HepG2 (cell line): ENCODE results near the gene HOXC10. TPM values are rescaled to one million over a fixed set of nuclear protein-coding genes. Genes with fewer than 3 reads are reported as not detected.
A peak's percentile ranks its signal among the peaks of the same experiment; 100 is the strongest.

ENCODE experiments used
- E2F5 ChIP-seq: sonication (generic); formaldehyde crosslinking; conservative IDR thresholded peaks from 2 replicates; pipeline ENCODE4 v1.4.0; 2020; ENCODE audit warnings: missing genetic modification reagents
- EP300 ChIP-seq, 3 experiments: sonication (generic) in 1 of 3; formaldehyde crosslinking in 1 of 3; IDR thresholded peaks; 2 replicates each; pipeline versions ENCODE4 v1.5.1 to v1.6.1; 2011 to 2020; ENCODE audit warnings: low read depth in 2 of 3, low read length in 2 of 3, borderline replicate concordance in 1 of 3, improper control_type of control experiment in 1 of 3, mild to moderate bottlenecking in 1 of 3, missing genetic modification reagents in 1 of 3, moderate library complexity in 1 of 3
- ESRRA ChIP-seq: sonication (generic); formaldehyde crosslinking; IDR thresholded peaks from 2 replicates; pipeline ENCODE4 v1.5.1; 2020; ENCODE audit warnings: mild to moderate bottlenecking, low read depth, missing genetic modification reagents
- EZH2 ChIP-seq: conservative IDR thresholded peaks from 2 replicates; pipeline ENCODE4 v1.6.1; 2012; ENCODE audit warnings: mild to moderate bottlenecking, low read depth, low read length, moderate library complexity
- HHEX ChIP-seq: IDR thresholded peaks from 2 replicates; pipeline ENCODE4 v1.6.1; 2016; ENCODE audit warnings: control low read depth
- JUNB ChIP-seq: sonication (generic); formaldehyde crosslinking; IDR thresholded peaks from 2 replicates; pipeline ENCODE4 v1.8.0; 2022; ENCODE audit warnings: missing genetic modification reagents, mild to moderate bottlenecking, borderline replicate concordance
- NR2F1 ChIP-seq, 2 experiments: fragments of 450-650 bp in 1 of 2; formaldehyde crosslinking in 1 of 2; IDR thresholded peaks; 2 replicates each; pipeline versions ENCODE4 v1.5.0 to v1.6.1; 2016 to 2020; ENCODE audit warnings: mild to moderate bottlenecking in 1 of 2, missing compliant biosample characterization in 1 of 2, missing genetic modification reagents in 1 of 2, moderate library complexity in 1 of 2
- RARA ChIP-seq: IDR thresholded peaks from 2 replicates; pipeline ENCODE4 v1.6.1; 2016; ENCODE audit warnings: missing genetic modification reagents, missing compliant biosample characterization
- TSC22D2 ChIP-seq: sonication (generic); formaldehyde crosslinking; IDR thresholded peaks from 2 replicates; pipeline ENCODE4 v1.5.1; 2020; ENCODE audit warnings: missing genetic modification reagents, mild to moderate bottlenecking, borderline replicate concordance
- ZNF275 ChIP-seq: sonication (generic); formaldehyde crosslinking; IDR thresholded peaks from 2 replicates; pipeline ENCODE4 v1.8.0; 2022; ENCODE audit warnings: missing genetic modification reagents, mild to moderate bottlenecking, inconsistent platforms, borderline replicate concordance
- polyA plus RNA-seq, 8 experiments: library from polyadenylated mRNA; depleted of rRNA in 3 of 8; stranded (reverse) in 7 of 8; unstranded in 1 of 8; fragments of >200 nt; fragmentation: Illumina TruSeq in 4 of 8; extraction: Trizol in 4 of 8; gene quantifications; 2 replicates each; pipeline versions ENCODE4 v1.2.1 to v1.2.3, GENCODE V29; 2011 to 2016; ENCODE audit warnings: low read depth in 4 of 8, missing spikeins in 1 of 8, mixed read lengths in 1 of 8; ENCODE audit not compliant: insufficient read depth in 1 of 8
- total RNA-seq, 5 experiments: library from RNA; depleted of rRNA; stranded (reverse); fragments of >200 nt; fragmentation: Illumina TruSeq; extraction: Trizol; gene quantifications; 2 replicates each; pipeline ENCODE4 v1.2.3, GENCODE V29; 2016; ENCODE audit warnings: low read depth in 1 of 5
- TF ChIP-seq, protein P1 (sequence below), 2 experiments: sonication (generic) in 1 of 2; formaldehyde crosslinking in 1 of 2; IDR thresholded peaks; 2 replicates each; pipeline versions ENCODE4 v1.6.1 to v1.9.0; 2014 to 2022; ENCODE audit warnings: antibody characterized with exemption in 1 of 2, borderline replicate concordance in 1 of 2, inconsistent platforms in 1 of 2, low read depth in 1 of 2, missing genetic modification reagents in 1 of 2
- TF ChIP-seq, protein P2 (sequence below): sonication (generic); formaldehyde crosslinking; IDR thresholded peaks from 2 replicates; pipeline ENCODE4 v1.4.0; 2020; ENCODE audit warnings: missing genetic modification reagents

HOXC10 gene
- total and polyA plus RNA-seq, 2 of the 13 experiments (the other 11 are each of a cell fraction or from before 2014, with no cell fraction given), result not detected

DNA sequence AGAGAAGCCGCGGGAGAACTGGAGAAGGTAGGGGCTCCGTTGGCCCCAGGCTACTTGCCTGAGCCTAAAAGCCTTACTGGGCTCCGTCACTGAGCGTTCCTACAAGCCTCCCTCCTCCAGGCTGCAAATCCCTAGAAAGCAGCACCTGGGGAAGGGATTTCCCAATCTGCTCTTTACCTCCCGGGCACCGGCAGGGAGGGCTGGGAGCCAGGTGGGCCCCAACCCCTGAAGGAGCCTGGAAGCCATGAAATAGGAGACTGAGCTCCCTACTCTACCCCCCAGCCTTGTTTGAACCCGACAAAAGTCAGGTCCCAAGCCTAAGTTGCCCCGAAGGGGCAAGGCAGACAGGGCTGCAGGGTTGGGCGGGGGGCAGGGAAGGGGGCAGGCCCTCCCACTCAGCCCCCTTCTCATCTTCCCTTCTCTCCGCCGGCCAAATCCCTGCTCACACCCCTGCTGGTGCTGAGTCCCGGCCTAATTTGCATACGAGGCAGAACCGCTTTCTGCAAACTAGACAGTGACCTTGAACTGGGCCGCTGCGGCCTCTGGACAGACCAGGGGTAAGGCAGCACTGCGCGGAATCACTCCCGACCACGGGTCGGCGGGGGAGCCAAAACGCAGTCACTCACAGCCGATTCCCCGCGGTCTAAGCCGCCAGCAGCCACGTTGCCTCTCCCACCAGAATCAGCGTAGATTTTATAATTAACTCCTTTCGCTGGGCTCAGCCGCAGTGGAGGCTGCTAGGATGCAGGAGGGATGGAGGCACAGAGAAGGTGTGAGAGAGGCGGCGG lies 34.0 kb upstream of the HOXC10 start (continued):
- TF ChIP-seq E2F5 (CRISPR knock-in tag) (no peak), NR2F1 (CRISPR knock-in tag; IDR thresholded peaks at IDR 0.05) (no peak), HHEX (CRISPR knock-in tag) (no peak), ESRRA (CRISPR knock-in tag) (no peak), EZH2 (peak; percentile 68; the same call in 1 of the 2 replicates), JUNB (no peak), RARA (peak; percentile 57), EP300 (IDR thresholded peaks at IDR 0.05; ENCODE audit: low read depth in 2 of 2, low read length in 2 of 2) (no peak), EP300 (CRISPR knock-in tag; IDR thresholded peaks at IDR 0.05; ENCODE audit: borderline replicate concordance) (no peak), TSC22D2 (CRISPR knock-in tag) (no peak), ZNF275 (CRISPR knock-in tag) (no peak)
- TF ChIP-seq, protein P1, sequence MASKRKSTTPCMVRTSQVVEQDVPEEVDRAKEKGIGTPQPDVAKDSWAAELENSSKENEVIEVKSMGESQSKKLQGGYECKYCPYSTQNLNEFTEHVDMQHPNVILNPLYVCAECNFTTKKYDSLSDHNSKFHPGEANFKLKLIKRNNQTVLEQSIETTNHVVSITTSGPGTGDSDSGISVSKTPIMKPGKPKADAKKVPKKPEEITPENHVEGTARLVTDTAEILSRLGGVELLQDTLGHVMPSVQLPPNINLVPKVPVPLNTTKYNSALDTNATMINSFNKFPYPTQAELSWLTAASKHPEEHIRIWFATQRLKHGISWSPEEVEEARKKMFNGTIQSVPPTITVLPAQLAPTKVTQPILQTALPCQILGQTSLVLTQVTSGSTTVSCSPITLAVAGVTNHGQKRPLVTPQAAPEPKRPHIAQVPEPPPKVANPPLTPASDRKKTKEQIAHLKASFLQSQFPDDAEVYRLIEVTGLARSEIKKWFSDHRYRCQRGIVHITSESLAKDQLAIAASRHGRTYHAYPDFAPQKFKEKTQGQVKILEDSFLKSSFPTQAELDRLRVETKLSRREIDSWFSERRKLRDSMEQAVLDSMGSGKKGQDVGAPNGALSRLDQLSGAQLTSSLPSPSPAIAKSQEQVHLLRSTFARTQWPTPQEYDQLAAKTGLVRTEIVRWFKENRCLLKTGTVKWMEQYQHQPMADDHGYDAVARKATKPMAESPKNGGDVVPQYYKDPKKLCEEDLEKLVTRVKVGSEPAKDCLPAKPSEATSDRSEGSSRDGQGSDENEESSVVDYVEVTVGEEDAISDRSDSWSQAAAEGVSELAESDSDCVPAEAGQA (IDR thresholded peaks at IDR 0.05; ENCODE audit: low read depth), result no peak
- TF ChIP-seq, protein P1 (CRISPR knock-in tag; IDR thresholded peaks at IDR 0.05; ENCODE audit: borderline replicate concordance), result no peak
- TF ChIP-seq, protein P2, sequence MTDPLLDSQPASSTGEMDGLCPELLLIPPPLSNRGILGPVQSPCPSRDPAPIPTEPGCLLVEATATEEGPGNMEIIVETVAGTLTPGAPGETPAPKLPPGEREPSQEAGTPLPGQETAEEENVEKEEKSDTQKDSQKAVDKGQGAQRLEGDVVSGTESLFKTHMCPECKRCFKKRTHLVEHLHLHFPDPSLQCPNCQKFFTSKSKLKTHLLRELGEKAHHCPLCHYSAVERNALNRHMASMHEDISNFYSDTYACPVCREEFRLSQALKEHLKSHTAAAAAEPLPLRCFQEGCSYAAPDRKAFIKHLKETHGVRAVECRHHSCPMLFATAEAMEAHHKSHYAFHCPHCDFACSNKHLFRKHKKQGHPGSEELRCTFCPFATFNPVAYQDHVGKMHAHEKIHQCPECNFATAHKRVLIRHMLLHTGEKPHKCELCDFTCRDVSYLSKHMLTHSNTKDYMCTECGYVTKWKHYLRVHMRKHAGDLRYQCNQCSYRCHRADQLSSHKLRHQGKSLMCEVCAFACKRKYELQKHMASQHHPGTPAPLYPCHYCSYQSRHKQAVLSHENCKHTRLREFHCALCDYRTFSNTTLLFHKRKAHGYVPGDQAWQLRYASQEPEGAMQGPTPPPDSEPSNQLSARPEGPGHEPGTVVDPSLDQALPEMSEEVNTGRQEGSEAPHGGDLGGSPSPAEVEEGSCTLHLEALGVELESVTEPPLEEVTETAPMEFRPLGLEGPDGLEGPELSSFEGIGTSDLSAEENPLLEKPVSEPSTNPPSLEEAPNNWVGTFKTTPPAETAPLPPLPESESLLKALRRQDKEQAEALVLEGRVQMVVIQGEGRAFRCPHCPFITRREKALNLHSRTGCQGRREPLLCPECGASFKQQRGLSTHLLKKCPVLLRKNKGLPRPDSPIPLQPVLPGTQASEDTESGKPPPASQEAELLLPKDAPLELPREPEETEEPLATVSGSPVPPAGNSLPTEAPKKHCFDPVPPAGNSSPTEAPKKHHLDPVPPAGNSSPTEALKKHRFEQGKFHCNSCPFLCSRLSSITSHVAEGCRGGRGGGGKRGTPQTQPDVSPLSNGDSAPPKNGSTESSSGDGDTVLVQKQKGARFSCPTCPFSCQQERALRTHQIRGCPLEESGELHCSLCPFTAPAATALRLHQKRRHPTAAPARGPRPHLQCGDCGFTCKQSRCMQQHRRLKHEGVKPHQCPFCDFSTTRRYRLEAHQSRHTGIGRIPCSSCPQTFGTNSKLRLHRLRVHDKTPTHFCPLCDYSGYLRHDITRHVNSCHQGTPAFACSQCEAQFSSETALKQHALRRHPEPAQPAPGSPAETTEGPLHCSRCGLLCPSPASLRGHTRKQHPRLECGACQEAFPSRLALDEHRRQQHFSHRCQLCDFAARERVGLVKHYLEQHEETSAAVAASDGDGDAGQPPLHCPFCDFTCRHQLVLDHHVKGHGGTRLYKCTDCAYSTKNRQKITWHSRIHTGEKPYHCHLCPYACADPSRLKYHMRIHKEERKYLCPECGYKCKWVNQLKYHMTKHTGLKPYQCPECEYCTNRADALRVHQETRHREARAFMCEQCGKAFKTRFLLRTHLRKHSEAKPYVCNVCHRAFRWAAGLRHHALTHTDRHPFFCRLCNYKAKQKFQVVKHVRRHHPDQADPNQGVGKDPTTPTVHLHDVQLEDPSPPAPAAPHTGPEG, result no peak
